Left lobe of liver (tissue), 2 donors: Measurements from ENCODE around the gene PLCH1. TPM values are rescaled to one million over a fixed set of nuclear protein-coding genes. Genes with fewer than 3 reads are reported as not detected.

ENCODE experiments used
- ATAC-seq: fragments of 200-7000 bp; cut with Tn5 transposase; one replicate; pipeline ENCODE4 v1.9.1; 2020; ENCODE audit warnings: mild to moderate bottlenecking, moderate library complexity
- DNase-seq: peaks from one replicate; pipeline ENCODE4 v3.0.0-alpha.2; 2020; ENCODE audit warnings: low spot score
- total RNA-seq: library from RNA; stranded (reverse); gene quantifications from one replicate; pipeline ENCODE4 v1.2.1, GENCODE V29; 2021
- donor health status: DM: no; HTN: no; CAD: no; lungs with moderate emphysema.
- donor health status: DM: no; HTN: yes; CAD: no.

The PLCH1 gene
- total RNA-seq, 1 donor from 2014 or later: 0.08 TPM

DNA sequence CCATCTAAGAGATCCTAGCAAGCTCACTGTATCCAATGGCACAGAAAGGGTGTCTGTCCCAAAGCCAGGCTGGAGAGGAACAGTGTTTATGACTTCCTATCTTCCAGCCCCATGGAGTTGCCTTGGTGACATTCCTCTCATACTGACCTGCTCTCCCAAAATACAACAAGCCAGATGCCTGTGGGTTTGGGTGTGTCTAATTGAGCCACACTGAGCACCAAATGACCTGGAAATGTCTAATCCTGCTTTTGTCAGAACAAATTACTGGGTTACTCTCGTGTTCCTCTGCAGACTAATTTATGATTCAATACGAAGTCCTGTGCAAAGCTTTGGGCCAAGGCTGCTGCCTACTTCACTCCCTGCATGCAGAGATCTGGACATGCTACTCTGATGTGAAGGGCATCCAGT is 353.3 kb downstream of the PLCH1 start:
- DNase-seq (no peak), ATAC-seq (no peak)

DNA sequence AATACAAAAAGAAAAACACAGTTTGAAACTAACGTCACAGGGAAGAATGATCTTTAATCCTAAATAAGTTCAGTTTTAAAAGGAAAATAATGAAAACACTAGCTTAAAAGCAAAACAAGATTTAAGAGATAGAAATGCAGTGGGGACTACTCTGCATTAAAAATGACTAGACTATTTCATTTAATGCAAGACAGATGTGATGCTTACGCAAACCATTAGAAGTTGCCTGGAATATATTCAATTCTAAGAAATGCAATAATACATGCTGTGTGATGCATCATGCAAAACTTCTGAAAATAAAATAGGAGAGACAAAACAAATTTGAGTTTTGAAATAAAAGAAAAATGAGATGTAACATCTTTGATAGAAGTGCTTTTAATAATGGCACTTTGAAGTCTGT is 353.8 kb downstream of the PLCH1 start:
- no peak for DNase-seq

DNA sequence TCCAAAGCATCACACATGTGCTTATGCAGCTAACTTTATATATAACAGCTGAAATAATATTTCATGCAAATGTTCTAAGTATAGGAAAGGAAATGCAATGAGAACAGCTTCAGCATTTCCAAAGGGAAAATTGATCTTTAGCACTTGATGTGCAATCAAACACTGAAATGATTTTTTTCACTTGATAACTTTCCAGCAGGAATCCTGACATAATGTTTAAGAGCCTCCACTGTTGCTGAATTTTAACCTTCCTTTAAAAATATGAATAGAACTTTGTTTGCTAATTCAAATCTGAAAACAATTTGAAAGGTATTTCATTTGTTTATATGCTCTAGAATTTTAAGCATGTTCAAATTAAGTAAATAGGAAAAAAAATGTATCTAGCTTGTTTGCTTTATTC is 354.5 kb downstream of the PLCH1 start:
- ATAC-seq: no peak
- no peak for DNase-seq

More for the DNA sequence above, 353.8 kb downstream of the PLCH1 start:
- ATAC-seq: no peak

DNA sequence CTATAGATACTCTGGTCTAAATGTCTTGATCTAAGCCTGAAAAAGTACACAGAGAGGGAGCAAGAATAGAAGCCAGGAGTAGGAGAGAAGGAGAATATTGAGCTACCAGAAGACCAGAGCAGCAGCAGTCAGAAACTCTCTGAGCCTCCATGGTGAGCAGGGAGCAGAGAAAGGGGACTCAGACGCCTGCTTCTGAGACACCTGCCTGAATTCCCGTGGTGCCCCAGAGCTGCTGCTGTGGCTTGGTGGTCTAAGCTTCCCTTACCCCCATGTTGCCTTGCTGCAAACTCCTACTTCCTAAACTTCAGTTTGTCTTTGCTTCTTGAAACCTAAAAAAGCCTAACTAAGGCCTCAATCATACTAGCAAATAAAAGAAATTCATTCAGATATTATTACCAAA is 356.5 kb downstream of the PLCH1 start:
- ATAC-seq (no peak), DNase-seq (no peak)

DNA sequence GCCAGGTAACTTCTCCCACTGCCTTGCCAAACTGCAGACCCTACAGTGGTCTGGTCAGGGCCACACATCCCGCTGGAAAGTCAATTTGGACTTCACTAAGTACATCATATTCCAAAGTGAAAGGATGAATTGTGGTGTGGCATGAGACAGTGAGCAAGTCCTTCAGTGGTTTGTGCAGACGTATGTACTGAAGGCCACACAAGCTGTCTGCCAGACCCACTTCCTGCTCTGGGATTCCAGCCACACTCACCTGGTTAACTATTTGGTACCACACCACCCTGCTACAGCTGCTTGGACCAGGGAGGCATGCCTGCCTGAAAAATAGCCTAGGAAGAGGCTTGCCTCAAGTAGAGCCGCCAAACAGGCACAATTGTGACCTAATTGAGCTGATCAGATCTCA is 357.3 kb downstream of the PLCH1 start:
- DNase-seq: no peak
- ATAC-seq: no peak

DNA sequence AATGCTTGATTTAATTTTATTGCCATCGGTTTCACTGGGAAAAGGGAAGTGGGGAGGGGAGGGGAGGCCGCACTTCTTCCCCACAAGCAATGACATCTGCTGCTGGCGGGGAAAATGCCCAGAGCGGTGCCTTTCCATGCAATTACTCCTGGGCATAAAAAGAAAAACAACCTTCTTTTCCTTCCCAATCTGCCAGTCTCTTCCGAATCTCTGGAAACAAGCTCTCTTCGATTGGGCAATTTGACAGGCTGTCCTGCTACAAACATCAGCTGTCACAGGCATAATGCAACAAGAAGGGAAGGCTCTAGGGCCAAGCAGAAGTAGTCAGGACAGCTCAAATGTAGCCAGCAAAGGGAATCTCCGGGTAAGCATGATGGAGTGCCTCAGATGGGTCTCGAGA is 358.0 kb downstream of the PLCH1 start:
- DNase-seq (no peak), ATAC-seq (no peak)

DNA sequence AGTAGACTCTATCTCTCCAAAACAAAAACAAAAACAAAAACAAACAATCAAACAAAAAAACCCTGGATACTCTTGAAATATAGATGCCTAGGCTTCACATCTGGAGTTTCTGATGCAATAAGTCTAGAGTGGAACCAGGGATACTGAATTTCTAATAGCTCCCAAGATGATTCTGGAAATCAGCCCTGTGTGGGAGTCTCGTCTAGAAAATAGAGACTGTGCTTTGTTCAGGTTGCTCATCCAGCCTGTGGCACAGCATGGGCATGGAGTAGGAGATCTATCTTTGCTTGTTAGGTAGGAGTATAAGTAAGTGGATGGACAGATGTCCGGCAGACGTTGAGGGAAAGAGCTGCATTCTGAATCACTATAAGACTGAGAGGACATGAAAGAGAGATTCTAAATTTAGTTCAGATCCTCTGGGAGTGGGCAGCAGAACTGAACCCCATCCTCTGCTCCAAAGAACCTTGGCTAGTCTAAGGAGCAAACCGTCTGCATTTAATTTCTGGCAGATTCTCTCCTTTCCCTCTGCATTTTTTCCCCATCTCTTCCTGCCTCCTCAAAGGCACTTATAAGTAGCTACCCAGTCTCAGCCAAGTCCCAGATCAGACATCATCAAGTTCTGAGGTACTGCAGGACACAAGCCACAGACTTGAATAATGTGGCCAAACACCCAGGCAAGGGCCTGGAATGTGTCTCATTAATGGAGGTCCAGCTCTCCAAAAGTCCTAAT is 358.8 kb downstream of the PLCH1 start:
- no peak for ATAC-seq
- DNase-seq: no peak

DNA sequence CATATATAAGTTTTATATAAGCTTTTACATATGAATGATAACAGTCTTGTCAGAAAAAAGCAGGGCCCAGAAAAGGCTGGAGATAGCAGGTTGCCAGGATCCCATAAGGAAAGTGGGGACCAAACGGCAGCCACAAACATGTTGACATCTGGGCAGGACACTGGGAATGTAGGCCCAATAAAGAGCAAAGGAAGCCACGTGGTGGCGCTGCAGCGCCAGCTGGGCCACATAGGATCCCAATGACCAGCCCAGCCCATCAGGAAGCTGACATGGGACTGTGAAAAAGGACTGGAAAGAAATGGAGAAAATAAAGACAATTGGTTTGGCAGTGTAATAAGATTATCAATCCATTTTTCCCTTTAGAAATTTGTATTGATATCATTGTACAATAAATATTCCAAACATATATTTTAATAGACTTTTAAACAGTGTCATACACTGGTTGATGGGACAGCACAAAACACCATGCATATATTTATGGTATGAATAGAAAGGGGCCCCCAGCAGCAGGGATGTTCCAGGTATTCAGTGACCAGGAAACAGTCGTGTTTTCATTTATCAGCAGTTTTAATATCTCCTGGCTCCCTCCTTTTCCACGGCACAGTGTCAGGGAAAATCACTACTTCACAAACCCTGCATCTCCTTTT is 362.4 kb downstream of the PLCH1 start:
- DNase-seq: peak; percentile 72
- ATAC-seq: peak; percentile 100

DNA sequence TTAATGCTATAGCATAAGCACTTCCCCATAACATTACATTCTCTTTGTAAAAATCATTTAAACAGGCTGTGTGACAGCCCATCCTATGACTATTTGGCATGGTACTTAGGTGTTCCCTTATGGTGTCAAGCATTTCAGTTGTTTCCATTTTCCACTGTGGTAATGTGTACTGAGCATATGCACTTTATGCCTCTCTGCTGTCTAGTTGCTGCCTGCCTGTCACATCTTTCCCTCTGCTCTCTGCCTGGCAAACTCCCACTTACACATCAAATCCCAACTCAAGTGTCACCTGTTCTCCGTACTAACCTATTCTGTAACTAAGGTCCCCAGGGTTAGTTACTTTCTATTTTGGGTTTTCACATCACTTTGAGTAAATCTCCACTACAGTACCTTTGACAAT is 367.0 kb downstream of the PLCH1 start:
- DNase-seq (no peak), ATAC-seq (no peak)

DNA sequence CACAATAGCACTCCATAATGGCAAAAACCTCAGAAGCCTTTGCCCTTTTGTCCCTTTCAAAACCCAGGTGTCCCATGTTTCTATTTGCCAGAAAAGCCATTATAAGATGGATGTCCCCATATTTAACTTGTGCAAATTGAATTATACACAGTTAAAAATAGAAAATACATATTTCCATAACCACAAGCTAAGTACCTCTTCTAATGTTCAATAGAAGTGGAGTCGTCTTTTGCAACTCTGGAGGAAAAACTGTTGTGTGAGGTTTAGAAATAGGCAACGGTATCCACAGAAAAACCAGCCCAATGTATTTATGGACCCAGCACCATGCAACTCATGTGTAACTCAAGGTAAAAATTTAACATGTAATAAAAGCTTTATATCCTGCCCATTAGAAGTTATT is 367.8 kb downstream of the PLCH1 start:
- ATAC-seq: no peak
- DNase-seq: no peak

DNA sequence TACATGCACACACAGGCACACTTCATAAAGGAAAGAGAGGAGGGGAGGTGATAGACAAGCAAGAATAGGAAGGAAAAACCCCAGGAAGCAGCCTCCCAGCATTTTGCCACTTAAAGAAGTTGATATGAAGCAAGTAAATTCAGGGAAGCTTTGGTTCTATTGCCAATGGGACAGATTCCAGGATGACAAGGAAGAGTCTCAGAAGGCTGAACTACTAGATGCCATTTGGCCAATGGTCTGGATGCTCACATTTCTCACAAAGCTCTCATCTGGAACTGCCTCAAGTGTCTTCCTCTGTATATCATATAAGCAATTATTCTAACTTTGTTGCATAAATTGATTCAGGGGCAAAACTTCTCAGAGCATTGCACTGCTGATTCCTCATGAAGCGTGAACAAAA is 372.6 kb downstream of the PLCH1 start:
- DNase-seq (no peak), ATAC-seq (no peak)

DNA sequence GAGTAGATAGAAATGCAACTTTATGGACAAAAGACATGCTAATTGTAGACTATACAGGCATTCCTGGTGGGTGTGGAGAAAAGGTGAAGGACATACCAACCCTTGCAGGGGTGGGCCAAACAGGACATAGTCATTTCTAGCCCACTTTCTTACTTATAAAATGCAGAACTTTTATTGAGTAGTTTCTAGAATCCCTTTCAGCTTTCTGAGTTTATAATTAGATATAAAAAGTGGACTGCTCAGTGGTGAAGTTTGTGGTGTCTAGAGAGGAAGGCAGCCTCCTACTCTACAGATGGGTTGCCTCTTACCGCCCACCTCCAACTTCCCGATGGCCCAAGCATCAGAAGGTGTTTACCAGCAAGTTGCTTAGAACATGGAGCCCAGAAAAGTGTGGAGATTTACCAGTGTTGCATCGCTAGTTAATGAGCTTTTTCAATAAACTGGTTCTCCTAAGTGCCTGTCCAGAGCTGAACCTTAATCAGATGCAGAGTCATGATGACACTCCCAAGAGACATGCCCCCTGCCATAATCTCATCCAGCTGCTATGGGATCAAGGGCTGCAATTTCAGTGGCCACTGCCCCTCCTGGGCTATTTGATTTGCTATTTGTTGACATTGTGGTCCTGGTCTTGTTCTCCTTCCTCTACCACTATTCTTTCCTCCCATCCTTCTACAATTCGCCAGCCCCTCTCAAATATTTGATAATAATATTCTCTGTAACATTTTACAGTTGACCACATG is 373.9 kb downstream of the PLCH1 start:
- DNase-seq (no peak), ATAC-seq (no peak)

DNA sequence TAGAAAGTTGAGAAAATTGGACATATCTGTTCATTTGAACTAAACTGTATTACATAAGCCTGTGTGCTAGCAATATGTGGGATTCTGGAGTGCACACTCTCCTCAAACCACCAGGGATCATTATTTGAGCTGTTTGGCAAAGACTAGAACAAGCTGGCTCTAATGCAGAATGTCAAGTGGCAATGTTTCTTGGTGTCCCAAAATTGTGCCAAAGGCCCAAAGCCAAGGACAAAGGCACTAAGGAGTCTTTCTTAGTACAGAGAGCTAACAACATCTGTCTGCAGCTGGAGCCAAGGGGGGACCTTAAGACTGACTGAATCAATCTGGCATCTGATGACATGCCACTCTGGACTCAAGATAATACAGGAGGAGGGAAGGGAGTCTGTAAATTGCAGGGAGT is 374.7 kb downstream of the PLCH1 start:
- DNase-seq (no peak), ATAC-seq (no peak)

DNA sequence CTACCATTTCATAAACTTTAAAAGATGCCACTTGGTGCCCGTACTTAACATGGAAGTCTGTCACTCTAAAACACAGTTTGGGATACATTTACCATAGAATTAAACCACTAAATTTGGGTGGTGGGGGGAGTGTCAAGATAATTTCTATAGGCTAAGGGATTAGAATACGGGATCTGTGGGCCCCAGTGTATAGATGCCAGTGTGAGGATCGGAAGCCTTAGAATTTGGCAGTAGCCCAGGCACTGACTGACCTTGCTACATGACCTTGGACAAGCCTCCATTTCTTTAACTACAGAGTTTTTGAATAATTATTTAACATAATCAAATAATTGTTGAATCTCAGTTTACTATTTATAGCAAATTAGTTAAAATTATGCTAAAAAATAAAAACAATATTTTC is 375.1 kb downstream of the PLCH1 start:
- no peak for ATAC-seq
- no peak for DNase-seq

DNA sequence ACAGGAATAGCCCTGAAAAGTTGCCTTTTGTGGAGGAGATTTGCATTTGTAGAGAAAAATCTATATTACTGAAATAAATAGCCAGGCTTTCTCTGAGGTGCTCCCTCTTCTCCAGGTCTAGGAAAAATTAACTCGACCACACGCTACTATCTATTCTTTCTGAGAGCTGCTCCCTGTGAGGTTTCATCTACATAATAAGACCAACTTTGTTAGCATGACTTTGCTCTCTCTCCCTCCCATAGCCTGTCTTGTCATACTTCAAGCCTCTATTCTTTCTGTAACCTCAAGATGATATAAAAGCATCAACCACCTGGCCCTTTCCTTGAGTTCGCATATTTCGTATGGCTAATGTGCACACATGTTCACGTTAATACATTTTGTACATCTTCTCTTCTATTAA is 375.6 kb downstream of the PLCH1 start:
- DNase-seq (no peak), ATAC-seq (no peak)

DNA sequence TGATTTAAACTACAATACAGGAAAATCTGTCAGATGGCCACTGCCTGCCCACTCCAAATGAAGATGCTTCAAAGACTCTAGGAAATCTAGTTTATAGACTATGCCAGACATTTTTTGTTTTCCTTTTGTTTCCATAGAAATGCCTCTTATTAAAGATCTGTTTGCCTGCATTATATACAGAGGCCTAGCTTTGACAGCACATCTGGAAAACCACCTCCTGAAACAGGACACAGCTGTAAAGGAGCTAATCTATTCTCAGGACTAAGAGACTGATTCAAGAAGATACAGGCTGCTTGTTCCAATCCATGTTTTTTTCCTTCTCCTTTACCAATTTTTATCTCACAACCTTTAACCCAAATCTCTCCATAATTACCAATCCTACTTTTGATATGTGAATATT is 376.1 kb downstream of the PLCH1 start:
- no peak for ATAC-seq
- DNase-seq: no peak

DNA sequence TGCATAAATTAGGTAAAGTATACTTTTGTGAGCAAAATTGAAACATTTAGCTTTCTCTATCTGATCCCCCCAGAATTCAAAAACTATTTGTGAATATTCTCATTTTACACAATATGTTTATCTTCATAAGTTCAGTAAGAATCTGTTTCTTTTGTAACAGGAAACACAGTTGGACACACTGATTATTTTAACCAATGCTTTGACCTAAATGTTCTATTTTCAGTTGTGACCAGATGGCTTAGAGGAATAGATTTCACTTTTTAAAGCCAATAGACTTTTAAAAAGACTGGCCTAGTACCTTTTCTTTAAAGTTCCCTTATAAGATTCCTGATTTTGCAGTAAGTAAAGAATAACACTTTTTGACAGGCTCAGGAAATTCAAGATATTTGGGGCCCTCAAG is 377.4 kb downstream of the PLCH1 start:
- ATAC-seq: no peak
- DNase-seq: no peak

DNA sequence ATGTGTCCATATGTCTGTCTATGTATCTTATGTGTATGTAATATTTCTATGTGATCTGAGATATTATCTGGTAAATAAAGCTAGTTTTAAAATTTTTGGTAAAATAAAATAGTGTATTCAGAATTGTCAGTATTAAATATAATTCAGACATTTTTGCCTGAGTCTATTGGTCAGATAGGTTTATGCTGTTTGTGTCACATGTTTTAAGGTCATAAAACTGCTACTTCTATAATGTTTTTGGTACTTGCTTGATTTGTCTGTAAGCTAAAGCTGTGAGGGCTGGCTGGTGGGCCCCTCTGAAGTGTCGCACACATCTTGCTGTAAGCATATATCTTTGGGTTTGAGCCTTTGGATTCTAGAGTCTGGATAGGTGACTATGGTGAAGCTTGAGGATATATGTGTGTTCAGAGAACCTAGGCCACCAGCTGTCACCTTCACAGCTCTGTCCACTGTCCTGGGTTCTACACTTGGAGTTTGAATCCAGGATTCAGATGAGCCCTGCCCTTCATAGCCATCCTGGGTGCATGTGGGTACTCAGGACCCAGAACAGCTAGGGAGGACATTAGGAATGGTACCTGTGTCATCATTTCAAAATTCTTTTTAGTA is 379.6 kb downstream of the PLCH1 start:
- ATAC-seq (no peak), DNase-seq (no peak)

DNA sequence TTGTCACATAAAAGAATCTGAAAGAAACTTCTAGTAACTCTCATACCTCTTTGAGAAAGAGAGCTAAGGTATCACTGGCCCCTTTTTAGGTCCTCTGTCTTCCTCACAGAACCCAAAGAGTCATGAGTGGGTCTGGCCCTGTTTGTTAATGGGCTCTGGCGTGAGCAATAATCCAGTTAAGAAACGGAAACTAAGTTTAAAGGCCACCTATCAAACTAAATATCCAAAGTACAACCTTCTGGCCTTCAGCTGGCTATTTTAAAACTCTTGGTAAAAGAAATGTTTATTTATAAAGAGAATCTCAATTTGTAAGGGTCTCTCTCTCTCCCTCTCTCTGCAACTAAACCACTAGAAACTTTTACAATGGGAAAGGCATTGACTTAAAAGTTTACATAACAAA is 380.4 kb downstream of the PLCH1 start:
- DNase-seq: no peak
- ATAC-seq: peak; percentile 95

DNA sequence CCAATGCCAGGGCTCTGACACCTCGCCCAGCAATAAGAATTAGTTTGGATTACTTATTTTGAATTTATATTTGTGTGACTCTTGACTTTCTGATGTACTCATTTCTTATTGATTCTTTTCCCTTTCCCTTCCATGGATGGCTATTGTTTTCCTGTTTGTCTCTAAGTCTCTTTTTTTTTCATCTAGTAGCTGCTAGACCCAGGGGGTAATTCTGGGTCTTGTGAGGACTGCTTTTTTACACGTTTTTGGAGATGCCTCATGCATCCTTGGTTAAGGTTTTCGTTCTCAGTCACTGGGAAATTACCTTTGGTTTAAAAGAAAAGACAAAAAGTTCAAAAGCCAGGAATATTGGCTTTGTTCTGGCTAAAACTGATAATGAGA is 381.2 kb downstream of the PLCH1 start:
- no peak for DNase-seq
- ATAC-seq: no peak

DNA sequence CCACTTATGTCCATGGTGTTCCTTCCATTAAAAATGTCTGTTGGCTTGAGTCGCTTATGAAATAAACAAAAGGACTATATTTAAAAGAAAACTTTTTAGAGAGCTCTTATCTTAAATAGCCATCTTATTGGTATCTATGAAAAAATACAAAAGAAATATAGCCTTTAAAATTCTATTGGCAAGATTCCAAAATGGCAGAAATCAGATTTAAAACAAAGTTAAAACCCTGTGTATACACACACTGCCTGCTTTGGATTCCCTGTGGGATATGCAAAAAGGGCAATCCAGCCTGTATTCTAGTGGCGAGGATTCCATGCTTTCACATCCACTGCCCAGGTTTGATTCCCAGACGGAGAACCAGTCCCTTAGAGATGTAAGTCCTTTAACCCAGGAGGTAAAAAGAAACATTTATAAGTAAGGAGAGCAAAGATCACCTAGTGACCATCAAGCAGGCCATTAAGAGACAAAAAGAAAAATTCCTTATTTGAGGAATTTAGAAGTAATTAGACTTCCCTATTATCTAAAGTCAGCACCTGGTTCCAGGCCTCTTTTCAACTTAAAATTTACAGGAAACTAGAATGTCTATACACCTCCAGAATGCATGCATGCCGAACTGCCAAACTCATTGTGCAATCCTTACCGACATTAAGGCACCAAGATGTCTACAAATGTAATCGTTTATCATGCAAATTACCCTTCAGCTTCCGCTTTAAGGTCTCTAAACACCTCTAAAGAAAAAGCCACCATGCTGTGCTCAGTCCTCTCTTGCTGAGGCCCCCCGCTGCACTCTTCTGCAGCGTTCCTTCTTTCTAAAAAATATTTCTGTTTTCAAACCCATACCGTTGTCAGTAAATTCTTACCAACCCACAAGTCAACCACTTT is 381.8 kb downstream of the PLCH1 start:
- DNase-seq (no peak), ATAC-seq (no peak)
